H1 (cell line): ENCODE measurements around the gene RAPGEF1. TPM values are rescaled to one million over a fixed set of nuclear protein-coding genes. Genes with fewer than 3 reads are reported as not detected.
A peak's percentile ranks its signal among the peaks of the same experiment; 100 is the strongest.

Source experiments
- ATF3 ChIP-seq: IDR thresholded peaks from 2 replicates; pipeline ENCODE4 v1.6.1; 2011; ENCODE audit warnings: low read depth, mild to moderate bottlenecking, low read length; ENCODE audit not compliant: insufficient read depth
- BCL11A ChIP-seq, 2 experiments: IDR thresholded peaks; one replicate each; pipeline ENCODE4 v1.6.1; 2011; ENCODE audit warnings: low read depth in 2 of 2, low read length in 2 of 2, mild to moderate bottlenecking in 2 of 2
- CBX5 ChIP-seq: fragments of 300-800, 300-1000 bp; sonication (generic); IDR thresholded peaks from 2 replicates; pipeline ENCODE4 v1.7.1; 2016; ENCODE audit warnings: antibody characterized with exemption, low read length, low read depth
- CBX8 ChIP-seq: fragments of 300-800, 300-1000 bp; sonication (generic); IDR thresholded peaks from 2 replicates; pipeline ENCODE4 v1.7.1; 2016; ENCODE audit warnings: low read depth, low read length, borderline replicate concordance
- CHD1 ChIP-seq: IDR thresholded peaks from 2 replicates; pipeline ENCODE4 v1.6.1; 2012; ENCODE audit warnings: low read depth, low read length, improper control_type of control experiment
- CTBP2 ChIP-seq: IDR thresholded peaks from 2 replicates; pipeline ENCODE4 v1.7.0; 2011; ENCODE audit warnings: borderline replicate concordance, mild to moderate bottlenecking, moderate library complexity, mixed read lengths, low read length; ENCODE audit not compliant: insufficient read depth, insufficient read length
- CTCF ChIP-seq, 3 experiments: IDR thresholded peaks; 1 replicate in 2 of 3; 2 replicates in 1 of 3; pipeline versions ENCODE4 v1.5.1 to v1.6.1; 2011; ENCODE audit warnings: low read length in 3 of 3, mild to moderate bottlenecking in 3 of 3, inconsistent platforms in 2 of 3, low read depth in 1 of 3, moderate library complexity in 1 of 3; ENCODE audit not compliant: insufficient read depth in 1 of 3; ENCODE audit errors: control extremely low read depth in 1 of 3
- JUND ChIP-seq: IDR thresholded peaks from 2 replicates; pipeline ENCODE4 v1.6.1; 2011; ENCODE audit warnings: mild to moderate bottlenecking, improper control_type of control experiment, low read length
- KDM1A ChIP-seq: fragments of 200-600, 300-600 bp; sonication (generic); IDR thresholded peaks from 2 replicates; pipeline ENCODE4 v1.7.1; 2016; ENCODE audit warnings: mild to moderate bottlenecking, low read length, borderline replicate concordance
- MAFK ChIP-seq: IDR thresholded peaks from 2 replicates; pipeline ENCODE4 v1.6.1; 2012; ENCODE audit warnings: low read depth, mild to moderate bottlenecking, improper control_type of control experiment, low read length
- NANOG ChIP-seq: IDR thresholded peaks from 2 replicates; pipeline ENCODE4 v1.6.1; 2011; ENCODE audit warnings: low read length, low read depth, mild to moderate bottlenecking, inconsistent platforms; ENCODE audit not compliant: insufficient read depth, poor library complexity, severe bottlenecking
- RAD21 ChIP-seq, 2 experiments: IDR thresholded peaks in 1 of 2; conservative IDR thresholded peaks in 1 of 2; 2 replicates each; pipeline ENCODE4 v1.6.1; 2011; ENCODE audit warnings: low read depth in 2 of 2, low read length in 2 of 2, improper control_type of control experiment in 1 of 2, inconsistent platforms in 1 of 2, mild to moderate bottlenecking in 1 of 2, moderate library complexity in 1 of 2
- SP2 ChIP-seq: IDR thresholded peaks from 2 replicates; pipeline ENCODE4 v1.6.1; 2012; ENCODE audit warnings: mild to moderate bottlenecking, low read length, inconsistent platforms
- TAF1 ChIP-seq: IDR thresholded peaks from 2 replicates; pipeline ENCODE4 v1.6.1; 2011; ENCODE audit warnings: mild to moderate bottlenecking, low read depth, low read length
- TAF7 ChIP-seq: optimal IDR thresholded peaks from 2 replicates; pipeline ENCODE3; 2011; ENCODE audit warnings: low read depth, mild to moderate bottlenecking, inconsistent platforms, low read length, moderate library complexity, borderline replicate concordance
- TEAD4 ChIP-seq: IDR thresholded peaks from 2 replicates; pipeline ENCODE4 v1.6.1; 2012; ENCODE audit warnings: low read depth, low read length, inconsistent platforms, mixed read lengths
- polyA plus RNA-seq, 7 experiments: library from polyadenylated mRNA; depleted of rRNA in 3 of 7; stranded (reverse) in 5 of 7; unstranded in 2 of 7; fragments of >200 nt in 5 of 7; fragments of 200-250 nt in 2 of 7; gene quantifications; 1 replicate in 5 of 7; 2 replicates in 1 of 7; 4 replicates in 1 of 7; pipeline versions ENCODE4 v1.2.1 to v1.2.3, GENCODE V29; 2011 to 2013; ENCODE audit warnings: missing spikeins in 2 of 7, mixed read lengths in 2 of 7
- total RNA-seq: library from RNA; stranded (reverse); fragmentation: NEBNext Ultra II Directional; extraction: Animal tissue kit (Norgen Biotek cat#: 25700); gene quantifications from 2 replicates; pipeline ENCODE4 v1.2.1, GENCODE V29; 2021

RAPGEF1 gene
- total and polyA plus RNA-seq, 2 of the 8 experiments (the other 6 are each of a cell fraction or from before 2014, with no cell fraction given) = 29.7 to 78.9 TPM

- TF ChIP-seq KDM1A (peak; percentile 92), RAD21 (IDR thresholded peaks at IDR 0.05 in 1 of 2, conservative IDR thresholded peaks at IDR 0.05 in 1 of 2; ENCODE audit: low read depth in 2 of 2, low read length in 2 of 2) (peak; percentile 95 to 97), TEAD4 (no peak), ATF3 (0 out of 2 replicates have a peak, but pooled peaks have one; percentile 35), JUND (no peak), CTCF (IDR thresholded peaks at IDR 0.05; ENCODE audit: control extremely low read depth in 1 of 3, insufficient read depth in 1 of 3, low read depth in 1 of 3, low read length in 3 of 3) (peak; percentile 82 to 96 (median 84)), SP2 (no peak), TAF1 (no peak), MAFK (no peak), CBX5 (no peak), NANOG (no peak), BCL11A (IDR thresholded peaks at IDR 0.05; ENCODE audit: low read depth in 2 of 2, low read length in 2 of 2) (no peak), CBX8 (no peak), CHD1 (no peak), TAF7 (peak; percentile 44), CTBP2 (no peak)
Observed at GRCh38 chr9:131762356-131762932, 22.6 kb upstream of the RAPGEF1 start (continued).
